Measurements from ENCODE around the gene CYP19A1. TPM values are rescaled to one million over a fixed set of nuclear protein-coding genes. Genes with fewer than 3 reads are reported as not detected.

CYP19A1 gene
- polyA plus RNA-seq, 1 experiment, result not detected

DNA sequence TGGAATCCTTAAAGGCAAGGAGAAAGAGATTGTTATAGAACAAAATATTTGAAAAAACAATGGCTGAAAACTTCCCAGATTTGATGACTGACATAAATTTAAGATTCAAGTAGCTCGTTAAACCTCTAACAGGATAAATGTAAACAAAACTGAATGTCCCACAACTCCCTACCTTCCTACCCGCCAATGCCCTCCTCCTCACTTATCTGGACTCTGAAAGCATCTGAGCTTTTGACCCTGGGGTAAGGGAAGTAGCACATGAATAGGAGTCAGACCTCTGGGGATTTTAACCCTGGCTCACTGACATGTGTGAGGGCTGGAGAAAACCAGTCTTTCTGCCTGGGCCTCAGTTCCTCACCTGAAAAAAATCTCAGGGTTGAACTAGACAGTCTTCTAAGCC is 26.9 kb downstream of the CYP19A1 start:
- CTCF ChIA-PET, result interaction anchor here (1.2 to 2.1 kb wide), 4 partner anchors 30 to 148 kb away, joined by 3 to 7 read pairs (median 5); no protein-coding TSS in a partner anchor
- DNase-seq (ENCODE audit: low read depth, low spot score), result no peak
- POLR2A ChIA-PET, result interaction anchor here (1.6 kb wide), 1 partner anchor 58 kb away, joined by 12 read pairs; no protein-coding TSS in a partner anchor
- Histone ChIP-seq H3K27me3 (ENCODE audit: control insufficient read depth, insufficient read depth, low read length) (peaks cover 8% of the 10 kb centered on the region), H3K4me3 (ENCODE audit: low read depth, low read length) (no peak overlapping the region), H3K27ac (ENCODE audit: low read depth, low read length) (no peak overlapping the region), H3K9me3 (ENCODE audit: control insufficient read depth, insufficient read depth, low read length) (no peaks in the 10 kb centered on the region)
- TF ChIP-seq, protein P1, sequence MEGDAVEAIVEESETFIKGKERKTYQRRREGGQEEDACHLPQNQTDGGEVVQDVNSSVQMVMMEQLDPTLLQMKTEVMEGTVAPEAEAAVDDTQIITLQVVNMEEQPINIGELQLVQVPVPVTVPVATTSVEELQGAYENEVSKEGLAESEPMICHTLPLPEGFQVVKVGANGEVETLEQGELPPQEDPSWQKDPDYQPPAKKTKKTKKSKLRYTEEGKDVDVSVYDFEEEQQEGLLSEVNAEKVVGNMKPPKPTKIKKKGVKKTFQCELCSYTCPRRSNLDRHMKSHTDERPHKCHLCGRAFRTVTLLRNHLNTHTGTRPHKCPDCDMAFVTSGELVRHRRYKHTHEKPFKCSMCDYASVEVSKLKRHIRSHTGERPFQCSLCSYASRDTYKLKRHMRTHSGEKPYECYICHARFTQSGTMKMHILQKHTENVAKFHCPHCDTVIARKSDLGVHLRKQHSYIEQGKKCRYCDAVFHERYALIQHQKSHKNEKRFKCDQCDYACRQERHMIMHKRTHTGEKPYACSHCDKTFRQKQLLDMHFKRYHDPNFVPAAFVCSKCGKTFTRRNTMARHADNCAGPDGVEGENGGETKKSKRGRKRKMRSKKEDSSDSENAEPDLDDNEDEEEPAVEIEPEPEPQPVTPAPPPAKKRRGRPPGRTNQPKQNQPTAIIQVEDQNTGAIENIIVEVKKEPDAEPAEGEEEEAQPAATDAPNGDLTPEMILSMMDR (IDR thresholded peaks at IDR 0.05; ENCODE audit: low read depth, low read length), result no peak

DNA sequence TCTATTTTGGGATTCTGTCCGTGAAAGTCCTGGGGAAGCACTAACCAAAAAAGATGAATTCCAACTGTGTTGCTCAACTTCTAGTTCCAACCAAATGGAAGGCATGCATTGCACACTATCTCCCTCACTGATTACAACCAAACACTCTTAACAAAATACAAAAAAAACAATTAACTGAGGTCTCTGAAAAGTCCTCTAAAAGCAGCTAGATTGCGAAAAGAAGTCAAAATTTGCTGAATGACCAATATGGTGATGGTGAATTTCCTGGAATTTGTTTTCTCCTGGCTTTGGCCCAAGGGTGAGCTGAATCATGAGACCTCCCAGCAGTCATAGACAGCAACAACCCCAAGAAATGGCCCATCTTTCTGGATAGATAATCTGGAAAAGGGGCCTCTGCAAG is 28.3 kb downstream of the CYP19A1 start:
- CTCF ChIA-PET, result interaction anchor here (0.6 to 2.1 kb wide), 3 partner anchors 28 to 147 kb away, joined by 4 to 7 read pairs (median 4); no protein-coding TSS in a partner anchor
- Histone ChIP-seq H3K4me3 (ENCODE audit: low read depth, low read length) (no peak overlapping the region), H3K9me3 (ENCODE audit: control insufficient read depth, insufficient read depth, low read length) (no peaks in the 10 kb centered on the region), H3K27ac (ENCODE audit: low read depth, low read length) (no peak overlapping the region), H3K27me3 (ENCODE audit: control insufficient read depth, insufficient read depth, low read length) (peaks cover 13% of the 10 kb centered on the region)
- no peak for DNase-seq (ENCODE audit: low read depth, low spot score)
- TF ChIP-seq, protein P1 (IDR thresholded peaks at IDR 0.05; ENCODE audit: low read depth, low read length), result no peak
- POLR2A ChIA-PET, result no interaction called here

DNA sequence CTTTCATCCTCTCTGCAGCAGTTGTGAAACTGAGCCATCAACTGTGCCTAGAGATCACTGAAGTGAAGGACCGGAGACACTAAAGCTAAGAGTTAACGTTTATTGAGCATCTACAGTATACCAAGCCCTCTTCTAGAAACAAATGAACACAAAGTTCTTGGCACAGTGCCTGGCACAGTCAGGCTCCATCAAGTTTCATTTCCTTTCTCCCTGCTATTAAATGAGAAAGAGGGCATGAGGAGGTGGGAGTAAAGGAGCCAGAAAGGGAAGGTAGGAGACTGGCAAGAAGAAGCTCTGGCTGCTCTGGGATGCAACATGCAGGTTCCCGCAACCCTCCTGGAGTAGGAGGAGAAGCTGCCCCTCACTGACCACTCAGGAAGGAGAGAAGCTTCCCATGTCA is 30.6 kb downstream of the CYP19A1 start:
- peaks cover 18% of the 10 kb centered on the region for H3K27me3 ChIP-seq (ENCODE audit: control insufficient read depth, insufficient read depth, low read length)
- TF ChIP-seq, protein P1 (IDR thresholded peaks at IDR 0.05; ENCODE audit: low read depth, low read length), result no peak
- no peak for DNase-seq (ENCODE audit: low read depth, low spot score)
- POLR2A ChIA-PET, result no interaction called here
- no peaks in the 10 kb centered on the region for H3K9me3 ChIP-seq (ENCODE audit: control insufficient read depth, insufficient read depth, low read length)
- H3K4me3 ChIP-seq (ENCODE audit: low read depth, low read length), result no peak overlapping the region
- CTCF ChIA-PET, result interaction anchor here (0.7 kb wide), 1 partner anchor 26 kb away, joined by 3 read pairs; no protein-coding TSS in a partner anchor
- H3K27ac ChIP-seq (ENCODE audit: low read depth, low read length), result no peak overlapping the region

DNA sequence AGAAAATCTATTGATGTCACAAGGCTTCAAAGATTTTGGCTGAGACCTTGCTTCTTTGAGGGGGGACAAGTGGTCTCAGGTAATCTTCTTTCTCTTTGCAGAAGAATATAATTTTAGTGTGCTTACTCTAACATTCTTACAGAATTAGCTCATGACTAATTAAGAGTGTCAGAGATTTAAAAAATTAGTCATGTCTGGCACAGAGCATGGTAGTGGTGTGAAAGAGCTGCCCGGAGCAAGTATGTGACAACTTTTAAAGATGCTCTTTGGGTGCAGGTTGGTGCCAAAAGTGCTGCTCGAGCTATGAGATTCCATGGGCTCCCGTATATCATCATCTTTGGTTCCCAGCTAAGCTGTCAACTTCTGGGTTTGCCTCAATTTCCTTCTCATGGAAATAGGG is 31.1 kb downstream of the CYP19A1 start:
- Histone ChIP-seq H3K9me3 (ENCODE audit: control insufficient read depth, insufficient read depth, low read length) (no peaks in the 10 kb centered on the region), H3K27ac (ENCODE audit: low read depth, low read length) (no peak overlapping the region), H3K4me3 (ENCODE audit: low read depth, low read length) (no peak overlapping the region), H3K27me3 (ENCODE audit: control insufficient read depth, insufficient read depth, low read length) (peaks cover 18% of the 10 kb centered on the region)
- ChIA-PET CTCF (interaction anchor here (0.7 kb wide), 1 partner anchor 26 kb away, joined by 3 read pairs; no protein-coding TSS in a partner anchor), POLR2A (no interaction called here)
- TF ChIP-seq, protein P1 (IDR thresholded peaks at IDR 0.05; ENCODE audit: low read depth, low read length), result no peak
- DNase-seq (ENCODE audit: low read depth, low spot score), result no peak

DNA sequence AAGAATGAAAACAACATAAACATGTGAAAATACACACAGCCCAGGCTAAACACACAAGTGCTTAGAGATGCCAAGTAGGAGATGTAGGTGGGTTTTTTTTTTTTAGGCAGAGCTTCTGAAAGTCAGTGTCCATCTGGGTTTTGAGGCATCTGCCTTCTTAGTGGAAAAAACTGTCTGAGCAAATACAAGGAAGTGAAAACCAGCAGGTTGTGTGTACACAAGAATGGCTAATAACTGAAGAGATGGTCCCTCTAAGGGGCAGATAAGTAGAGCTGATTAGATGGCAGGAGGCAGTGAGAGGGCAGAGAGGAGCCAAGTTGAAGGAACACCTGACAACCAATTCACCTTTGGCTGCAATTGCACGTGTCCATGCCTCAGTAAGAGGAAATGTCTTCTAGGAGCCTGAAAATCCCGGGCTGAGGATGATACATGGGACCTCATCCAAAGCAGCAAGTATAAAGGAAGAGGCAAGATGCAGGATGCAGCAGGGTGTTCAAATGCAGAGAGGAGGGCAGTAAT is 34.9 kb downstream of the CYP19A1 start:
- TF ChIP-seq, protein P1 (IDR thresholded peaks at IDR 0.05; ENCODE audit: low read depth, low read length), result no peak
- ChIA-PET CTCF (no interaction called here), POLR2A (no interaction called here)
- H3K27ac ChIP-seq (ENCODE audit: low read depth, low read length), result no peak overlapping the region
- H3K27me3 ChIP-seq (ENCODE audit: control insufficient read depth, insufficient read depth, low read length), result peaks cover 40% of the 10 kb centered on the region
- DNase-seq (ENCODE audit: low read depth, low spot score), result no peak
- no peaks in the 10 kb centered on the region for H3K9me3 ChIP-seq (ENCODE audit: control insufficient read depth, insufficient read depth, low read length)
- H3K4me3 ChIP-seq (ENCODE audit: low read depth, low read length), result no peak overlapping the region
